ENCODE results near the gene NR1D2.
A peak's percentile ranks its signal among the peaks of the same experiment; 100 is the strongest.

NR1D2 gene

GRCh38 chr3:23916886-23917678 lies 28.0 kb upstream of the NR1D2 start, which contains the start of the genes NKIRAS1 and RPL15 (continued):
- TF ChIP-seq ZNF449 (tag by site-specific recombination; IDR thresholded peaks at IDR 0.05) (peak; percentile 59; the same call in 1 of the 2 replicates), PBX3 (CRISPR knock-in tag; IDR thresholded peaks at IDR 0.05) (no peak), ZNF747 (tag by site-specific recombination; IDR thresholded peaks at IDR 0.05) (no peak), BCL11B (tag by site-specific recombination; IDR thresholded peaks at IDR 0.05; ENCODE audit: low read depth) (no peak), ZNF223 (tag by site-specific recombination; IDR thresholded peaks at IDR 0.05) (no peak), TCF7L2 (IDR thresholded peaks at IDR 0.05; ENCODE audit: borderline replicate concordance, low read depth, low read length) (peak; percentile 40; the same call in 1 of the 2 replicates), SP3 (tag by site-specific recombination; IDR thresholded peaks at IDR 0.05) (peak; percentile 99), ZNF664 (tag by site-specific recombination; IDR thresholded peaks at IDR 0.05) (no peak), ZNF146 (tag by site-specific recombination; IDR thresholded peaks at IDR 0.05) (0 out of 2 replicates have a peak, but pooled peaks have one; percentile 15), ZBTB10 (tag by site-specific recombination; IDR thresholded peaks at IDR 0.05) (peak; percentile 79; the same call in 1 of the 2 replicates), ZNF169 (tag by site-specific recombination; IDR thresholded peaks at IDR 0.05) (no peak), ZNF701 (tag by site-specific recombination; IDR thresholded peaks at IDR 0.05) (peak; percentile 78; the same call in 1 of the 2 replicates), ZNF354C (tag by site-specific recombination; IDR thresholded peaks at IDR 0.05; ENCODE audit: borderline replicate concordance, low read depth) (no peak), ZNF148 (tag by site-specific recombination; IDR thresholded peaks at IDR 0.05; ENCODE audit: borderline replicate concordance) (no peak), ZNF302 (tag by site-specific recombination; IDR thresholded peaks at IDR 0.05; ENCODE audit: low read depth) (no peak), ZNF488 (tag by site-specific recombination; IDR thresholded peaks at IDR 0.05) (peak; percentile 44; the same call in 1 of the 2 replicates), ZFP69B (tag by site-specific recombination; IDR thresholded peaks at IDR 0.05) (peak; percentile 23; the same call in 1 of the 2 replicates), ZNF621 (tag by site-specific recombination; IDR thresholded peaks at IDR 0.05) (no peak), GLI2 (tag by site-specific recombination; IDR thresholded peaks at IDR 0.05; ENCODE audit: borderline replicate concordance, low read depth) (no peak; the same call in 1 of the 2 replicates), ZNF639 (tag by site-specific recombination; IDR thresholded peaks at IDR 0.05) (peak; percentile 90), KLF9 (tag by site-specific recombination; IDR thresholded peaks at IDR 0.05; ENCODE audit: low read depth) (peak; percentile 71), ZNF175 (tag by site-specific recombination; IDR thresholded peaks at IDR 0.05) (no peak), ZNF239 (tag by site-specific recombination; IDR thresholded peaks at IDR 0.05) (peak; percentile 56; the same call in 1 of the 2 replicates), MYNN (tag by site-specific recombination; IDR thresholded peaks at IDR 0.05; ENCODE audit: borderline replicate concordance) (no peak; the same call in 1 of the 2 replicates), ZNF837 (tag by site-specific recombination; IDR thresholded peaks at IDR 0.05) (peak; percentile 68; the same call in 1 of the 2 replicates), ZFHX2 (tag by site-specific recombination; conservative IDR thresholded peaks at IDR 0.05) (peak; percentile 69), ZNF548 (tag by site-specific recombination; IDR thresholded peaks at IDR 0.05) (peak; percentile 18; the same call in 1 of the 2 replicates), HOXD13 (CRISPR knock-in tag; IDR thresholded peaks at IDR 0.05; ENCODE audit: borderline replicate concordance) (no peak)

Data from HEK293 (cell line).